ENCODE data around the gene NTN5. TPM values are rescaled to one million over a fixed set of nuclear protein-coding genes. Genes with fewer than 3 reads are reported as not detected.
"Not testable (repeated sequence)": the region's sequence is repeated elsewhere in the genome, so short reads cannot be mapped to it uniquely, and the experiment has no call there.

The NTN5 gene
- total RNA-seq, 3 donors from 2014 or later (not counting 1 experiment from before 2014, with no cell fraction given) = 1.3 to 3.4 (median 2.1) TPM

DNA sequence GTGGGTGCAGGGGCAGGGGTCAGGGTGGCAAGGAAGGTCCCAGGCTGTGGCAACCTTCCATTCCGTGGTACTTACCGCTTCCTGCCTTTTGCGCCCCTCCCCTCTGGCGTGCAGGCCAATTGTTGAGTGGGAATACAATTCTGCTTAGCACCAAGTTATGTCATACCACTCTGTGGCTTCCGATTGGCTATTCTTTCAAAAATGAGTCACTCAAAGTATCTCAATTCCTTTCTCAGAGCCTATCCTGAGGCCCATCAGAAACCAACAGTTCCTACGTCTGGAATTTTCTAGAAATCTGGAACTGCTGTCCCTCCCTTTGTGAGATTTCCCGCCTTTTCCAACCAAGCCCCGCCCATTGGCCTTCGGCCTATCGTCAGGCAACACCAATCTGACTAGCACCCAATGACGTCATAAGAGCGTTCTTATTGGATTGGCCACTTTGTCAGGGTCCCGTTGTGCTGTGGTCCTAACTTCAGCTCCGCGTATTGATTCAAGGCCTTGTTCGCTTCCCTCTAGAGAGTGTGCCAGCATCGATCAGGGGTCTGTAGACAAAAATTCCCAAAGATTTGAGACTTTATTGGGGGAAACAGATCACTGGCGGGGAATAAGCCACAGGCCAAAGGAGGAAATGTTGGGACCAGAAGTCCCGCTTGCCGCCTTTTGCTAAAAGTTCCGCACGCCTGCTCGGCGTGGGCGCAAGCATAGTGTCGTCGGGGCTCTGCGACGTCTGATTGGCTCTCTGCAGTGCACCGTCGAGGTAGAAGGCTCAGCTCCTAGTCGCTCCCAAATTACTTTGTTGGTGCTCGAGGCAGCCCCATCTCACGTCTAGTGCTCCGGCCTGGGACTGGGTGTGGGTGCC is 11.7 kb downstream of the NTN5 start:
- Mint-ChIP-seq H3K27me3 (ENCODE audit: low read depth in 2 of 2) (peaks cover 0 to 3% of the 10 kb centered on the region in 2 donors), H3K27ac (peak overlapping the region; percentile 90), H3K36me3 (no peaks in the 10 kb centered on the region), H3K4me3 (peak overlapping the region; percentile 79), H3K4me1 (peaks cover 8% of the 10 kb centered on the region in 2 donors), H3K9me3 (no peaks in the 10 kb centered on the region)
- Histone ChIP-seq H3K4me1 (ENCODE audit: control insufficient read depth, insufficient read depth, low read length) (peaks cover 17% of the 10 kb centered on the region), H3K27me3 (ENCODE audit: control insufficient read depth, insufficient read depth, low read length) (no peaks in the 10 kb centered on the region), H3K9me3 (ENCODE audit: control insufficient read depth, insufficient read depth, low read length) (no peaks in the 10 kb centered on the region), H3K36me3 (ENCODE audit: control insufficient read depth, insufficient read depth, low read length) (no peaks in the 10 kb centered on the region), H3K27ac (ENCODE audit: low read length) (peak overlapping the region; percentile 69), H3K4me3 (ENCODE audit: low read length) (peak overlapping the region; percentile 1)
- DNase-seq (peak; percentile 67 to 92), ATAC-seq (peak; percentile 89 to 94 (median 90))
- intact Hi-C loops (cut with micrococcal nuclease) = loop anchor here (2.0 kb wide), 1 partner anchor 14 kb away; the partner anchor contains the start of gene CA11
- TF ChIP-seq, protein P1, sequence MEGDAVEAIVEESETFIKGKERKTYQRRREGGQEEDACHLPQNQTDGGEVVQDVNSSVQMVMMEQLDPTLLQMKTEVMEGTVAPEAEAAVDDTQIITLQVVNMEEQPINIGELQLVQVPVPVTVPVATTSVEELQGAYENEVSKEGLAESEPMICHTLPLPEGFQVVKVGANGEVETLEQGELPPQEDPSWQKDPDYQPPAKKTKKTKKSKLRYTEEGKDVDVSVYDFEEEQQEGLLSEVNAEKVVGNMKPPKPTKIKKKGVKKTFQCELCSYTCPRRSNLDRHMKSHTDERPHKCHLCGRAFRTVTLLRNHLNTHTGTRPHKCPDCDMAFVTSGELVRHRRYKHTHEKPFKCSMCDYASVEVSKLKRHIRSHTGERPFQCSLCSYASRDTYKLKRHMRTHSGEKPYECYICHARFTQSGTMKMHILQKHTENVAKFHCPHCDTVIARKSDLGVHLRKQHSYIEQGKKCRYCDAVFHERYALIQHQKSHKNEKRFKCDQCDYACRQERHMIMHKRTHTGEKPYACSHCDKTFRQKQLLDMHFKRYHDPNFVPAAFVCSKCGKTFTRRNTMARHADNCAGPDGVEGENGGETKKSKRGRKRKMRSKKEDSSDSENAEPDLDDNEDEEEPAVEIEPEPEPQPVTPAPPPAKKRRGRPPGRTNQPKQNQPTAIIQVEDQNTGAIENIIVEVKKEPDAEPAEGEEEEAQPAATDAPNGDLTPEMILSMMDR (IDR thresholded peaks at IDR 0.05) = no peak
- 45% methylated on average over 35 of the region's 35 CpGs for WGBS (ENCODE audit: insufficient coverage)

DNA sequence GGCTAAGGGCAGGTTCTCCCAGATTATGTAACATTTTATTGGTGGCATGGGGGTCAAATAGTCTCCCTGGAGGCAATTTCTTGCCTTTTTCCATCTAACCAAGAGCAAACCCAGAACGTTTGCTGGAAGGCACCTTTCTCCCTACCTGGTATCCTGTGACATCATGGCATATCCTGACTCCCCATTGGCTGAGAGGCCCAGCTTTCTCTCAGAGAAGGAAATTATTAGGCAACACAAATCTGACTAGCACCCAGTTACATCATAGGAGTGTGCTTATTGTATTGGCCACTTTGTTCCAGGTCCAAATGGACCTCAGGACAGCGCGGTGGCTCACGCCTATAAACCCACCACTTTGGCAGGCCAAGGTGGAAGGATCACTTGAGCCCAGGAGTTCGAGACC is 13.0 kb downstream of the NTN5 start:
- Mint-ChIP-seq H3K4me1 (peaks cover 8% of the 10 kb centered on the region in 2 donors), H3K4me3 (no peak overlapping the region), H3K27ac (no peak overlapping the region), H3K27me3 (ENCODE audit: low read depth in 2 of 2) (peaks cover 0 to 3% of the 10 kb centered on the region in 2 donors), H3K9me3 (no peaks in the 10 kb centered on the region), H3K36me3 (no peaks in the 10 kb centered on the region)
- ATAC-seq (no peak), DNase-seq (no peak)
- WGBS (ENCODE audit: insufficient coverage) = 82% methylated on average over 5 of the region's 5 CpGs
- Histone ChIP-seq H3K27ac (ENCODE audit: low read length) (no peak overlapping the region), H3K36me3 (ENCODE audit: control insufficient read depth, insufficient read depth, low read length) (no peaks in the 10 kb centered on the region), H3K4me3 (ENCODE audit: low read length) (no peak overlapping the region), H3K4me1 (ENCODE audit: control insufficient read depth, insufficient read depth, low read length) (peaks cover 17% of the 10 kb centered on the region), H3K9me3 (ENCODE audit: control insufficient read depth, insufficient read depth, low read length) (no peaks in the 10 kb centered on the region), H3K27me3 (ENCODE audit: control insufficient read depth, insufficient read depth, low read length) (no peaks in the 10 kb centered on the region)
- TF ChIP-seq, protein P1 (IDR thresholded peaks at IDR 0.05) = no peak
- intact Hi-C loops (cut with micrococcal nuclease) = loop anchor here (2.0 kb wide), 1 partner anchor 13 kb away; the partner anchor contains the start of gene CA11

DNA sequence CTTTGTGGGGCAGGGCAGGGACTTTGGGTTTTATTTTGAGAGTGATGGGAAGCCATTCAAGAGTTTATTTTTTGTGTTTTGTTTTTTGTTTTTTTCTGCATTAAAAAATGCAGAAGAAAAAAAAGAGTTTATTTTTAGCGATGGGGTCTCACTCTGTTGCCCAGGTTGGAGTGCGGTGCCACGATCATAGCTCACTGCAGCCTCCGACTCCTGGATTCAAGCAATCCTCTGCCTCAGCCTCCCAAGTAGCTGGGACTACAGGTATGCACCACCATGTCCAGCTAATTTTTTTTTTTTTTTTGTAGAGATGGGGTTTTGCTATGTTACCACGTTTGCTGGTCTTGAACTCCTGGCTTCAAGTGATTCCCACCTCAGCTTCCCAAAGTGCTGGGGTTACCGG is 14.3 kb downstream of the NTN5 start:
- intact Hi-C loops (cut with micrococcal nuclease) = no loop called here
- TF ChIP-seq, protein P1 (IDR thresholded peaks at IDR 0.05) = no peak
- no peaks in the 10 kb centered on the region for H3K36me3 Mint-ChIP-seq
- no peak overlapping the region for H3K4me3 ChIP-seq (ENCODE audit: low read length)
- no peak overlapping the region for H3K4me3 Mint-ChIP-seq
- ATAC-seq = no peak
- WGBS (ENCODE audit: insufficient coverage) = 97% methylated on average over 6 of the region's 6 CpGs
- no peaks in the 10 kb centered on the region for H3K27me3 ChIP-seq (ENCODE audit: control insufficient read depth, insufficient read depth, low read length)
- H3K4me1 Mint-ChIP-seq = peaks cover 8% of the 10 kb centered on the region in 2 donors
- no peak for DNase-seq
- peaks cover 0 to 3% of the 10 kb centered on the region in 2 donors for H3K27me3 Mint-ChIP-seq (ENCODE audit: low read depth in 2 of 2)
- no peak overlapping the region for H3K27ac Mint-ChIP-seq
- H3K4me1 ChIP-seq (ENCODE audit: control insufficient read depth, insufficient read depth, low read length) = peaks cover 17% of the 10 kb centered on the region
- H3K9me3 Mint-ChIP-seq = no peaks in the 10 kb centered on the region
- no peak overlapping the region for H3K27ac ChIP-seq (ENCODE audit: low read length)
- H3K9me3 ChIP-seq (ENCODE audit: control insufficient read depth, insufficient read depth, low read length) = no peaks in the 10 kb centered on the region
- H3K36me3 ChIP-seq (ENCODE audit: control insufficient read depth, insufficient read depth, low read length) = no peaks in the 10 kb centered on the region

DNA sequence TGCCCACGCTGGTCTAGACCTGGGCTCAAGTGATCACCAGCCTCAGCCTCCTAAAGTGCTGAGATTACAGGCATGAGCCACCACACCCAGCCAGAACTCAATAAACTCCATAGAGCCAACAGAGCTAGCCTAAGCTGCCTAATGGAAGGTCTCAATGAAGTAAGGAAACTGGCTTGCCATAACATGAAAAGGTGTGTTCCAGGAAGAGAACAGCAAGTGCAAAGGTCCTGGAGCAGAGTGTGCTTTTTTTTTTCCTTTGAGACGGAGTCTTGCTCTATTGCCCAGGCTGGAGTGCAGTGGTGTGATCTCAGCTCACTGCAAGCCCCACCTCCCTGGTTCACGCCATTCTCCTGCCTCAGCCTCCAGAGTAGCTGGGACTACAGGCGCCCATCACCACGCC is 15.0 kb downstream of the NTN5 start:
- H3K27ac ChIP-seq (ENCODE audit: low read length); H3K36me3 Mint-ChIP-seq; DNase-seq; H3K36me3 ChIP-seq (ENCODE audit: control insufficient read depth, insufficient read depth, low read length); H3K4me3 ChIP-seq (ENCODE audit: low read length); H3K27ac Mint-ChIP-seq; H3K4me3 Mint-ChIP-seq; H3K27me3 ChIP-seq (ENCODE audit: control insufficient read depth, insufficient read depth, low read length); intact Hi-C loops (cut with micrococcal nuclease); ATAC-seq; H3K4me1 Mint-ChIP-seq; H3K9me3 ChIP-seq (ENCODE audit: control insufficient read depth, insufficient read depth, low read length); H3K27me3 Mint-ChIP-seq (ENCODE audit: low read depth in 2 of 2); H3K9me3 Mint-ChIP-seq: not testable (repeated sequence)
- H3K4me1 ChIP-seq (ENCODE audit: control insufficient read depth, insufficient read depth, low read length) = peaks cover 17% of the 10 kb centered on the region
- WGBS (ENCODE audit: insufficient coverage) = 93% methylated on average over 3 of the region's 5 CpGs
